ENCODE data around the gene IL4R. TPM values are rescaled to one million over a fixed set of nuclear protein-coding genes. Genes with fewer than 3 reads are reported as not detected.

Gene IL4R
- polyA plus RNA-seq, 1 donor from 2014 or later = 0.07 TPM

DNA sequence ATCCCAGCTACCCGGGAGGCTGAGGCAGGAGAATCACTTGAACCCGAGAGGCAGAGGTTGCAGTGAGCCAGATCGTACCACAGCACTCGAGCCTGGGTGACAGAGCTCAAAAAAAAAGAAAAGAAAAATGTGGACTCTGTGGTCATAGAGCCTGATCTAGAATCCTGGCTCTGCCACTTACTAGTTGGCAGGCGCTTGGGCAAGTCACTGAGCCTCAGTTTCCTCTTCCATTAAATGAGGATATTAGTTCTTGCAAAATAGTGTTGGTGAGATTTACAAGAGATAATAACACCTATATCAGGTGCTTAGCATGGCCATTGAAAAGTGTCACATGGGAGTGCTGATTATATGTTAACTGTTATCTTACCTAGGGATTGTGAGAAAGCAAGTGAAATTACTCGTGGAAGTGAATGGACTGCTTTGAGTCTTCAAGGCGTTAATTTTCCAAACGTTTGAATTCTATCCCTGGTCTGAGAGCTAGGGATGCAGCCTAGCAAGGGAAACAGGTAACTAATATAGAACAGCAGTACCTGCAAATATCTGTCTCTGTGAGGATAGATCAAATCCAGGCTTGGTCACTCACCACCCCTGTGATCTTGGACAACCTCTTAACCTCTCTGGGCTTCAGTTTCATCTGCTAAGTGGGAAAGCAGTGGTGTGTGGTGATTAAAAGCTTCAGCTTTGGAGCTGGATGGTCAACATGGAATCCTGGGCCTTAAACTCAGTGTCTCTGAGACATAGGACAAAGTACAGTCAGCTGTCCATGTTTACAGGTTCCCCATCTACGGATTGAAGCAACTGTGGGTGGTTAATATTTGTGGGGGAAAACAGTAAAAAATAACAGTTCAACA, 44.2 kb upstream of the IL4R start:
- Histone ChIP-seq H3K4me3 (ENCODE audit: low read length) (peak overlapping the region; percentile 63), H3K9me2 (ENCODE audit: insufficient read depth, low read length) (no peaks in the 10 kb centered on the region), H3F3A (ENCODE audit: insufficient read depth, low read length, poor library complexity, severe bottlenecking) (no peaks in the 10 kb centered on the region), H3K9me3 (ENCODE audit: low read length) (no peaks in the 10 kb centered on the region), H3K27me3 (ENCODE audit: insufficient read depth, low read depth, low read length) (no peaks in the 10 kb centered on the region), H3K9ac (ENCODE audit: low read length) (no peak overlapping the region), H3K4me2 (ENCODE audit: low read length) (no peak overlapping the region), H3K36me3 (ENCODE audit: insufficient read depth, low read length) (no peaks in the 10 kb centered on the region), H3K79me2 (replicated peaks; ENCODE audit: insufficient read depth, low read length) (no peaks in the 10 kb centered on the region), H2AFZ (ENCODE audit: low read depth, low read length) (no peak overlapping the region), H3K27ac (ENCODE audit: low read length) (no peak overlapping the region), H4K20me1 (ENCODE audit: insufficient read depth) (no peaks in the 10 kb centered on the region)
- no peak for TF ChIP-seq POLR2AphosphoS5 (IDR thresholded peaks at IDR 0.05)
- TF ChIP-seq RAD21 (conservative IDR thresholded peaks at IDR 0.05) = no peak

DNA sequence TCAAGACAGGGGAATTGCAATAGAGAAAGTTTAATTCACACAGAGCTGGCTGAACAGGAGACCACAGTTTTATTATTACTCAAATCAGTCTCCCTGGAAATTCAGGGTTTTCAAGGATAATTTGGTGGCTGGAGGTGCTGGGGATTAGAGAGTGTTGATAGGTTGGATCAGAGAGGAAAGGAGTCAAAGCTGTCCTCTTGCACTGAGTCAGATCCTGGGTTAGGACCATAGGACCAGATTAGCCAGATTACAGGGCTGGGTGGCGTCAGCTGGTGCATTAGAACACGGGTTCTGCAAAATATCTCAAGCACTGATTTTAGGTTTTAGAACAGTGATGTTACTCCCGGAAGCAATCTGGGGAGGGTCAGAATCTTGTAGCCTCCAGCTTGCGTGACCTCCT, 43.4 kb upstream of the IL4R start:
- TF ChIP-seq RAD21 (conservative IDR thresholded peaks at IDR 0.05) (no peak), EP300 (conservative IDR thresholded peaks at IDR 0.05; ENCODE audit: poor library complexity, severe bottlenecking) (no peak), TAF1 (IDR thresholded peaks at IDR 0.05; ENCODE audit: low read depth) (no peak), MXI1 (conservative IDR thresholded peaks at IDR 0.05; ENCODE audit: poor library complexity, severe bottlenecking) (no peak), POLR2AphosphoS5 (IDR thresholded peaks at IDR 0.05) (no peak), SMC3 (conservative IDR thresholded peaks at IDR 0.05; ENCODE audit: poor library complexity) (no peak), EZH2 (IDR thresholded peaks at IDR 0.05; ENCODE audit: borderline replicate concordance, insufficient read depth, low read length, poor library complexity, severe bottlenecking) (no peak)
- TF ChIP-seq, protein P1, sequence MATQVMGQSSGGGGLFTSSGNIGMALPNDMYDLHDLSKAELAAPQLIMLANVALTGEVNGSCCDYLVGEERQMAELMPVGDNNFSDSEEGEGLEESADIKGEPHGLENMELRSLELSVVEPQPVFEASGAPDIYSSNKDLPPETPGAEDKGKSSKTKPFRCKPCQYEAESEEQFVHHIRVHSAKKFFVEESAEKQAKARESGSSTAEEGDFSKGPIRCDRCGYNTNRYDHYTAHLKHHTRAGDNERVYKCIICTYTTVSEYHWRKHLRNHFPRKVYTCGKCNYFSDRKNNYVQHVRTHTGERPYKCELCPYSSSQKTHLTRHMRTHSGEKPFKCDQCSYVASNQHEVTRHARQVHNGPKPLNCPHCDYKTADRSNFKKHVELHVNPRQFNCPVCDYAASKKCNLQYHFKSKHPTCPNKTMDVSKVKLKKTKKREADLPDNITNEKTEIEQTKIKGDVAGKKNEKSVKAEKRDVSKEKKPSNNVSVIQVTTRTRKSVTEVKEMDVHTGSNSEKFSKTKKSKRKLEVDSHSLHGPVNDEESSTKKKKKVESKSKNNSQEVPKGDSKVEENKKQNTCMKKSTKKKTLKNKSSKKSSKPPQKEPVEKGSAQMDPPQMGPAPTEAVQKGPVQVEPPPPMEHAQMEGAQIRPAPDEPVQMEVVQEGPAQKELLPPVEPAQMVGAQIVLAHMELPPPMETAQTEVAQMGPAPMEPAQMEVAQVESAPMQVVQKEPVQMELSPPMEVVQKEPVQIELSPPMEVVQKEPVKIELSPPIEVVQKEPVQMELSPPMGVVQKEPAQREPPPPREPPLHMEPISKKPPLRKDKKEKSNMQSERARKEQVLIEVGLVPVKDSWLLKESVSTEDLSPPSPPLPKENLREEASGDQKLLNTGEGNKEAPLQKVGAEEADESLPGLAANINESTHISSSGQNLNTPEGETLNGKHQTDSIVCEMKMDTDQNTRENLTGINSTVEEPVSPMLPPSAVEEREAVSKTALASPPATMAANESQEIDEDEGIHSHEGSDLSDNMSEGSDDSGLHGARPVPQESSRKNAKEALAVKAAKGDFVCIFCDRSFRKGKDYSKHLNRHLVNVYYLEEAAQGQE (IDR thresholded peaks at IDR 0.05; ENCODE audit: borderline replicate concordance) = no peak
- TF ChIP-seq, protein P2, sequence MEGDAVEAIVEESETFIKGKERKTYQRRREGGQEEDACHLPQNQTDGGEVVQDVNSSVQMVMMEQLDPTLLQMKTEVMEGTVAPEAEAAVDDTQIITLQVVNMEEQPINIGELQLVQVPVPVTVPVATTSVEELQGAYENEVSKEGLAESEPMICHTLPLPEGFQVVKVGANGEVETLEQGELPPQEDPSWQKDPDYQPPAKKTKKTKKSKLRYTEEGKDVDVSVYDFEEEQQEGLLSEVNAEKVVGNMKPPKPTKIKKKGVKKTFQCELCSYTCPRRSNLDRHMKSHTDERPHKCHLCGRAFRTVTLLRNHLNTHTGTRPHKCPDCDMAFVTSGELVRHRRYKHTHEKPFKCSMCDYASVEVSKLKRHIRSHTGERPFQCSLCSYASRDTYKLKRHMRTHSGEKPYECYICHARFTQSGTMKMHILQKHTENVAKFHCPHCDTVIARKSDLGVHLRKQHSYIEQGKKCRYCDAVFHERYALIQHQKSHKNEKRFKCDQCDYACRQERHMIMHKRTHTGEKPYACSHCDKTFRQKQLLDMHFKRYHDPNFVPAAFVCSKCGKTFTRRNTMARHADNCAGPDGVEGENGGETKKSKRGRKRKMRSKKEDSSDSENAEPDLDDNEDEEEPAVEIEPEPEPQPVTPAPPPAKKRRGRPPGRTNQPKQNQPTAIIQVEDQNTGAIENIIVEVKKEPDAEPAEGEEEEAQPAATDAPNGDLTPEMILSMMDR (IDR thresholded peaks at IDR 0.05; ENCODE audit: poor library complexity, severe bottlenecking) = no peak
- H4K20me1 ChIP-seq (ENCODE audit: insufficient read depth) = no peaks in the 10 kb centered on the region
- H3K9me2 ChIP-seq (ENCODE audit: insufficient read depth, low read length) = no peaks in the 10 kb centered on the region
- H3K4me3 ChIP-seq (ENCODE audit: low read length) = no peak overlapping the region
- no peaks in the 10 kb centered on the region for H3K79me2 ChIP-seq (replicated peaks; ENCODE audit: insufficient read depth, low read length)
- H3K9ac ChIP-seq (ENCODE audit: low read length) = no peak overlapping the region
- H3K4me2 ChIP-seq (ENCODE audit: low read length) = no peak overlapping the region
- no peak overlapping the region for H2AFZ ChIP-seq (ENCODE audit: low read depth, low read length)
- H3K36me3 ChIP-seq (ENCODE audit: insufficient read depth, low read length) = no peaks in the 10 kb centered on the region
- no peak overlapping the region for H3K27ac ChIP-seq (ENCODE audit: low read length)
- H3K27me3 ChIP-seq (ENCODE audit: insufficient read depth, low read depth, low read length) = no peaks in the 10 kb centered on the region
- H3K9me3 ChIP-seq (ENCODE audit: low read length) = no peaks in the 10 kb centered on the region
- no peaks in the 10 kb centered on the region for H3F3A ChIP-seq (ENCODE audit: insufficient read depth, low read length, poor library complexity, severe bottlenecking)
